HL-60 (cell line): ENCODE results near the gene CHRNA3.

Experiments used
- DNase-seq, 2 experiments: peaks; one replicate each; pipeline ENCODE4 v3.0.0-alpha.2; 2010 to 2020; ENCODE audit warnings: low read depth in 1 of 2, low spot score in 1 of 2
- H3K27ac ChIP-seq: fragments of 250-450 bp; sonication (Bioruptor Pico); replicated peaks from 2 replicates; pipeline ENCODE4 v1.5.1; 2020; ENCODE audit warnings: mild to moderate bottlenecking, moderate library complexity
- H3K27me3 ChIP-seq: fragments of 250-450 bp; sonication (Bioruptor Pico); 2 replicates; pipeline ENCODE4 v1.5.1; 2021; ENCODE audit warnings: mild to moderate bottlenecking, moderate library complexity; ENCODE audit not compliant: insufficient read depth, poor library complexity, severe bottlenecking
- H3K4me3 ChIP-seq: replicated peaks from 2 replicates; pipeline ENCODE4 v1.5.1; 2011; ENCODE audit warnings: mild to moderate bottlenecking, control low read depth, low read length; ENCODE audit not compliant: insufficient read depth
- CTCF ChIP-seq: IDR thresholded peaks from one replicate; pipeline ENCODE4 v1.5.1; 2011; ENCODE audit warnings: low read length, control low read depth, inconsistent platforms; ENCODE audit not compliant: insufficient read depth
- GABPA ChIP-seq: IDR thresholded peaks from 2 replicates; pipeline ENCODE4 v1.6.1; 2012; ENCODE audit warnings: low read depth
- POLR2AphosphoS5 ChIP-seq: IDR thresholded peaks from 2 replicates; pipeline ENCODE4 v1.6.1; 2012; ENCODE audit warnings: low read depth
- REST ChIP-seq: IDR thresholded peaks from 2 replicates; pipeline ENCODE4 v1.6.1; 2012; ENCODE audit warnings: low read depth; ENCODE audit not compliant: insufficient replicate concordance
- SPI1 ChIP-seq: IDR thresholded peaks from 2 replicates; pipeline ENCODE4 v1.6.1; 2012; ENCODE audit warnings: low read depth, mild to moderate bottlenecking, borderline replicate concordance

Gene CHRNA3

GRCh38 chr15:78625606-78626280 lies 4.9 kb upstream of the CHRNA3 start:
- H3K27me3 ChIP-seq, result peaks cover 18% of the 10 kb centered on the region
- no peak for DNase-seq
- no peak overlapping the region for H3K4me3 ChIP-seq

GRCh38 chr15:78624651-78625590 lies 4.1 kb upstream of the CHRNA3 start:
- no peak for TF ChIP-seq REST
- TF ChIP-seq SPI1, result no peak
- TF ChIP-seq POLR2AphosphoS5, result no peak
- H3K27ac ChIP-seq, result no peak overlapping the region
- H3K4me3 ChIP-seq, result no peak overlapping the region
- no peak for DNase-seq
- peaks cover 23% of the 10 kb centered on the region for H3K27me3 ChIP-seq

More at GRCh38 chr15:78625606-78626280, 4.9 kb upstream of the CHRNA3 start:
- H3K27ac ChIP-seq, result no peak overlapping the region
- TF ChIP-seq GABPA, result no peak
- no peak for TF ChIP-seq CTCF
- no peak for TF ChIP-seq SPI1
- no peak for TF ChIP-seq POLR2AphosphoS5
- TF ChIP-seq REST, result no peak

- TF ChIP-seq CTCF, result no peak
- TF ChIP-seq REST, result no peak
- TF ChIP-seq GABPA, result no peak
- no peak for TF ChIP-seq SPI1
- no peak for TF ChIP-seq POLR2AphosphoS5
- no peak overlapping the region for H3K4me3 ChIP-seq
- peaks cover 33% of the 10 kb centered on the region for H3K27me3 ChIP-seq
- H3K27ac ChIP-seq, result no peak overlapping the region
- no peak for DNase-seq
Observed at GRCh38 chr15:78623786-78624497, 3.1 kb upstream of the CHRNA3 start.
